HEK293 (cell line): ENCODE results near the gene RBMS3.

Experiments used
- CTCF ChIA-PET: fragments of 350-600 bp; formaldehyde crosslinking; extraction: SDS; loops from one replicate; lab custom pipeline; 2021; ENCODE audit warnings: antibody characterized with exemption; lab: Yijun Ruan, JAX
- POLR2A ChIA-PET: fragments of 300-600 bp; formaldehyde crosslinking; extraction: SDS; loops from one replicate; lab custom pipeline; 2020; ENCODE audit warnings: antibody characterized with exemption, inconsistent platforms; lab: Yijun Ruan, JAX
- H3K27ac ChIP-seq: fragments of 200-500 bp; sonication (Bioruptor generic); 2 replicates; pipeline ENCODE4 v1.5.1; 2014; ENCODE audit warnings: low read depth, low read length, control low read depth, inconsistent platforms; ENCODE audit errors: extremely low read depth
- H3K36me3 ChIP-seq, 2 experiments: fragments of 200-500 bp in 1 of 2; sonication (Bioruptor generic) in 1 of 2; 1 replicate in 1 of 2; 2 replicates in 1 of 2; pipeline ENCODE4 v1.5.1; 2014 to 2017; ENCODE audit warnings: inconsistent platforms in 2 of 2, low read length in 2 of 2; ENCODE audit not compliant: control insufficient read depth in 2 of 2, insufficient read depth in 1 of 2
- H3K4me1 ChIP-seq: fragments of 200-500 bp; sonication (Bioruptor generic); 2 replicates; pipeline ENCODE4 v1.5.1; 2014; ENCODE audit warnings: mild to moderate bottlenecking, low read length, inconsistent platforms; ENCODE audit not compliant: control insufficient read depth, insufficient read depth
- H3K4me3 ChIP-seq: 2 replicates; pipeline ENCODE4 v1.5.1; 2011; ENCODE audit warnings: low read depth, mild to moderate bottlenecking, control low read depth, low read length, moderate library complexity
- H3K9me3 ChIP-seq: fragments of 200-500 bp; sonication (Bioruptor generic); 2 replicates; pipeline ENCODE4 v1.5.1; 2014; ENCODE audit warnings: low read depth, low read length, inconsistent platforms; ENCODE audit not compliant: control insufficient read depth, insufficient read depth
- FEZF1 ChIP-seq: fragments of 450-650 bp; formaldehyde crosslinking; IDR thresholded peaks from 2 replicates; pipeline ENCODE4 v1.5.1; 2016; ENCODE audit warnings: missing biosample characterization, missing genetic modification characterization
- GLI4 ChIP-seq: fragments of 450-650 bp; formaldehyde crosslinking; IDR thresholded peaks from 2 replicates; pipeline ENCODE4 v1.5.1; 2016; ENCODE audit warnings: missing biosample characterization, missing genetic modification characterization
- HOXC10 ChIP-seq: sonication (generic); formaldehyde crosslinking; IDR thresholded peaks from 2 replicates; pipeline ENCODE4 v1.8.1; 2023; ENCODE audit warnings: mild to moderate bottlenecking, missing genetic modification reagents
- KLF8 ChIP-seq: fragments of 450-650 bp; formaldehyde crosslinking; IDR thresholded peaks from 2 replicates; pipeline ENCODE4 v1.5.1; 2016; ENCODE audit warnings: missing biosample characterization, missing genetic modification characterization
- SP3 ChIP-seq: fragments of 450-650 bp; formaldehyde crosslinking; IDR thresholded peaks from 2 replicates; pipeline ENCODE4 v1.5.1; 2016; ENCODE audit warnings: missing biosample characterization, missing genetic modification characterization
- TCF7L2 ChIP-seq: IDR thresholded peaks from 2 replicates; pipeline ENCODE4 v1.6.1; 2011; ENCODE audit warnings: low read depth, mild to moderate bottlenecking, inconsistent platforms, low read length, moderate library complexity, borderline replicate concordance
- ZNF133 ChIP-seq: fragments of 450-650 bp; formaldehyde crosslinking; IDR thresholded peaks from 2 replicates; pipeline ENCODE4 v1.5.1; 2016; ENCODE audit warnings: missing biosample characterization, missing genetic modification characterization
- ZNF140 ChIP-seq: fragments of 450-650 bp; formaldehyde crosslinking; IDR thresholded peaks from 2 replicates; pipeline ENCODE4 v1.5.1; 2016; ENCODE audit warnings: missing biosample characterization, missing genetic modification characterization
- ZNF155 ChIP-seq: fragments of 450-650 bp; formaldehyde crosslinking; IDR thresholded peaks from 2 replicates; pipeline ENCODE4 v1.5.1; 2016; ENCODE audit warnings: missing biosample characterization, missing genetic modification characterization
- ZNF19 ChIP-seq: fragments of 450-650 bp; formaldehyde crosslinking; IDR thresholded peaks from 2 replicates; pipeline ENCODE4; 2016; ENCODE audit warnings: missing biosample characterization, missing genetic modification characterization, low read depth
- ZNF354C ChIP-seq: fragments of 450-650 bp; formaldehyde crosslinking; IDR thresholded peaks from 2 replicates; pipeline ENCODE4 v1.5.1; 2016; ENCODE audit warnings: missing biosample characterization, missing genetic modification characterization, low read depth, borderline replicate concordance
- ZNF473 ChIP-seq: fragments of 450-650 bp; formaldehyde crosslinking; IDR thresholded peaks from 2 replicates; pipeline ENCODE4 v1.5.1; 2017; ENCODE audit warnings: missing biosample characterization, missing genetic modification characterization
- ZNF48 ChIP-seq: fragments of 450-650 bp; formaldehyde crosslinking; IDR thresholded peaks from 2 replicates; pipeline ENCODE4 v1.5.1; 2016; ENCODE audit warnings: missing biosample characterization, missing genetic modification characterization
- ZNF501 ChIP-seq: fragments of 450-650 bp; formaldehyde crosslinking; IDR thresholded peaks from 2 replicates; pipeline ENCODE4 v1.5.1; 2016; ENCODE audit warnings: missing biosample characterization, missing genetic modification characterization
- ZNF521 ChIP-seq: fragments of 450-650 bp; formaldehyde crosslinking; IDR thresholded peaks from 2 replicates; pipeline ENCODE4 v1.5.1; 2017; ENCODE audit warnings: missing biosample characterization, mild to moderate bottlenecking, missing genetic modification characterization
- ZNF561 ChIP-seq: fragments of 450-650 bp; IDR thresholded peaks from 2 replicates; pipeline ENCODE4 v1.5.1; 2018; ENCODE audit warnings: missing biosample characterization, missing genetic modification characterization, borderline replicate concordance
- ZNF654 ChIP-seq: fragments of 450-650 bp; formaldehyde crosslinking; IDR thresholded peaks from 2 replicates; pipeline ENCODE4 v1.5.1; 2016; ENCODE audit warnings: low read depth, missing biosample characterization, missing genetic modification characterization
- ZNF677 ChIP-seq: fragments of 450-650 bp; IDR thresholded peaks from 2 replicates; pipeline ENCODE4 v1.5.0; 2018; ENCODE audit warnings: missing biosample characterization, mild to moderate bottlenecking, missing genetic modification characterization, moderate library complexity
- TF ChIP-seq, protein P1 (sequence below): fragments of 450-650 bp; formaldehyde crosslinking; IDR thresholded peaks from 2 replicates; pipeline ENCODE4 v1.5.1; 2016; ENCODE audit warnings: missing biosample characterization, missing genetic modification characterization
- TF ChIP-seq, protein P2 (sequence below): fragments of 450-650 bp; formaldehyde crosslinking; IDR thresholded peaks from 2 replicates; pipeline ENCODE4 v1.5.1; 2016; ENCODE audit warnings: missing biosample characterization, missing genetic modification characterization, borderline replicate concordance
- TF ChIP-seq, protein P3 (sequence below): fragments of 450-650 bp; formaldehyde crosslinking; conservative IDR thresholded peaks from 2 replicates; pipeline ENCODE4 v1.5.1; 2016; ENCODE audit warnings: low read depth, missing biosample characterization, missing genetic modification characterization
- TF ChIP-seq, protein P4 (sequence below): fragments of 450-650 bp; formaldehyde crosslinking; IDR thresholded peaks from 2 replicates; pipeline ENCODE4 v1.5.1; 2016; ENCODE audit warnings: missing biosample characterization, missing genetic modification characterization

The RBMS3 gene

DNA sequence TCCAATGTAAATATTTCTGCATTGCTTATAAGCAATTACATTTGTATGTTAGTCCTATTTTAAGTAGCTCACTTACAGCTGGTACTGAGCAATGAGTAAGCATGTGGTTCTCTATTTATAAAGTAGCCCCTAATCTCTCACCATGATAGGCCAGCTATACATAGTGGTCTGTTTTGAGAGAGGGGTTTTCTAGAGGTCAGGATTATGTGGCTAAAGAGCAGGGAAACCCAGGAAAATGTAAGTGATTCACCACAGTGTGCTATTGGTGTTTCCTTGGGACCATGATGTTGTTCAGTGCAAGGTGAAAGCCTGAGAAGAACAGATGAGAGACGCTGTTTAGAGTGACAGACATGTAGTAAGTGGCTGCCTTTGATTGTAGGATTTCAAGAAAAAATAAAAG lies 26.4 kb downstream of the RBMS3 start:
- H3K27ac ChIP-seq = no peak overlapping the region
- TF ChIP-seq ZNF354C (no peak), KLF8 (tag by site-specific recombination) (no peak), SP3 (tag by site-specific recombination) (no peak)
- no peaks in the 10 kb centered on the region for H3K9me3 ChIP-seq
- ChIA-PET CTCF (no interaction called here), POLR2A (no interaction called here)
- H3K36me3 ChIP-seq = no peaks in the 10 kb centered on the region
- no peaks in the 10 kb centered on the region; the same call in 1 of the 2 replicates for H3K4me1 ChIP-seq
- no peak overlapping the region for H3K4me3 ChIP-seq

DNA sequence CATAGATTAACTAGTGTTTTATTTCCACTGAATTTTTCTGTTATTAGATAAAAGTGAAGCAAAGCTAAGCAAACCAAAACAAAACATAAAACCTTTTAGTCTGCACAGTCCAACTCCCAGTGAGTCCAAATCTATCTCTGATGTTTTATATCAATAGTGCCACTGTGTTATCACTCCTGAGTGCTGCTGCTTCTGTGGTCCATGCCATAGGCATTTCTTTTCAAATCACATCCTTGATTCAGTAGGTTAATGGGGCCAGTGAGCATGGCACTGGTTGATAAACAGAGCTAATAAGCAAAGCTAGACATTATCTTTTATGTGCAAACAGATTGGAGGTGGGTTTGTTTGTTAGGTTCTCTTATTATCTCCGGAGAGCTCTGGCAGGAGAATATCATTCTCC lies 30.0 kb downstream of the RBMS3 start:
- H3K27ac ChIP-seq = no peak overlapping the region
- POLR2A ChIA-PET = no interaction called here
- H3K36me3 ChIP-seq = no peaks in the 10 kb centered on the region
- H3K4me1 ChIP-seq = no peaks in the 10 kb centered on the region; the same call in 1 of the 2 replicates
- TF ChIP-seq ZNF48 (tag by site-specific recombination) (no peak), ZNF654 (no peak), ZNF501 (tag by site-specific recombination) (no peak), ZNF677 (no peak), ZNF133 (tag by site-specific recombination) (no peak)
- TF ChIP-seq, protein P1, sequence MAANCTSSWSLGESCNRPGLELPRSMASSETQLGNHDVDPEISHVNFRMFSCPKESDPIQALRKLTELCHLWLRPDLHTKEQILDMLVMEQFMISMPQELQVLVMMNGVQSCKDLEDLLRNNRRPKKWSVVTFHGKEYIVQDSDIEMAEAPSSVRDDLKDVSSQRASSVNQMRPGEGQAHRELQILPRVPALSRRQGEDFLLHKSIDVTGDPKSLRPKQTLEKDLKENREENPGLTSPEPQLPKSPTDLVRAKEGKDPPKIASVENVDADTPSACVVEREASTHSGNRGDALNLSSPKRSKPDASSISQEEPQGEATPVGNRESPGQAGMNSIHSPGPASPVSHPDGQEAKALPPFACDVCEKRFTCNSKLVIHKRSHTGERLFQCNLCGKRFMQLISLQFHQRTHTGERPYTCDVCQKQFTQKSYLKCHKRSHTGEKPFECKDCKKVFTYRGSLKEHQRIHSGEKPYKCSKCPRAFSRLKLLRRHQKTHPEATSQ (tag by site-specific recombination) = no peak
- no peaks in the 10 kb centered on the region for H3K9me3 ChIP-seq
- H3K4me3 ChIP-seq = no peak overlapping the region
- CTCF ChIA-PET = no interaction called here

DNA sequence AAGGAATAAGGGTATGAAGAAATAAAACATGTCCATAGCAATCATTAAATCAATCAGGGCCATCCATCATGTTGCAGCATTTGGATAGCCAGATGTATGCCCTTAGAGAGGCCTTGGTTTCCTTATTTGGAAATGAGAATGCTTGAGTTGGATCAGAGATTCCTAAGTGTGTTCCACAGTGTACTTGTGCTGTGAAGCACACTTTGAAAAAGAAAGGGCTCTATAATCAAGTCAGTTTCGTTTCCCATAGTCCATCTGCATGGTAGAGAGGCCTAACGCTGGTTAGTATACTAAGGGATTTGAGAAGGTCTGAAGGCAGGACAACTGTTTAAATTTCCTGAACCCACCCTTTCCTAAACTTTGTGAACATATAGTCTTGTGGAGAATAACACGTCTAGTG lies 30.9 kb downstream of the RBMS3 start:
- no peak overlapping the region for H3K27ac ChIP-seq
- CTCF ChIA-PET = no interaction called here
- H3K36me3 ChIP-seq = no peaks in the 10 kb centered on the region
- POLR2A ChIA-PET = no interaction called here
- H3K9me3 ChIP-seq = no peaks in the 10 kb centered on the region
- H3K4me1 ChIP-seq = no peaks in the 10 kb centered on the region; the same call in 1 of the 2 replicates
- H3K4me3 ChIP-seq = no peak overlapping the region
- TF ChIP-seq ZNF521 = no peak
- TF ChIP-seq ZNF501 (tag by site-specific recombination) = no peak
- no peak for TF ChIP-seq ZNF48 (tag by site-specific recombination)
- TF ChIP-seq, protein P1 (tag by site-specific recombination) = no peak
- TF ChIP-seq, protein P2, sequence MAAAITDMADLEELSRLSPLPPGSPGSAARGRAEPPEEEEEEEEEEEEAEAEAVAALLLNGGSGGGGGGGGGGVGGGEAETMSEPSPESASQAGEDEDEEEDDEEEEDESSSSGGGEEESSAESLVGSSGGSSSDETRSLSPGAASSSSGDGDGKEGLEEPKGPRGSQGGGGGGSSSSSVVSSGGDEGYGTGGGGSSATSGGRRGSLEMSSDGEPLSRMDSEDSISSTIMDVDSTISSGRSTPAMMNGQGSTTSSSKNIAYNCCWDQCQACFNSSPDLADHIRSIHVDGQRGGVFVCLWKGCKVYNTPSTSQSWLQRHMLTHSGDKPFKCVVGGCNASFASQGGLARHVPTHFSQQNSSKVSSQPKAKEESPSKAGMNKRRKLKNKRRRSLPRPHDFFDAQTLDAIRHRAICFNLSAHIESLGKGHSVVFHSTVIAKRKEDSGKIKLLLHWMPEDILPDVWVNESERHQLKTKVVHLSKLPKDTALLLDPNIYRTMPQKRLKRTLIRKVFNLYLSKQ (tag by site-specific recombination) = no peak
- no peak for TF ChIP-seq HOXC10 (CRISPR knock-in tag)
- no peak for TF ChIP-seq GLI4 (tag by site-specific recombination)
- TF ChIP-seq, protein P3, sequence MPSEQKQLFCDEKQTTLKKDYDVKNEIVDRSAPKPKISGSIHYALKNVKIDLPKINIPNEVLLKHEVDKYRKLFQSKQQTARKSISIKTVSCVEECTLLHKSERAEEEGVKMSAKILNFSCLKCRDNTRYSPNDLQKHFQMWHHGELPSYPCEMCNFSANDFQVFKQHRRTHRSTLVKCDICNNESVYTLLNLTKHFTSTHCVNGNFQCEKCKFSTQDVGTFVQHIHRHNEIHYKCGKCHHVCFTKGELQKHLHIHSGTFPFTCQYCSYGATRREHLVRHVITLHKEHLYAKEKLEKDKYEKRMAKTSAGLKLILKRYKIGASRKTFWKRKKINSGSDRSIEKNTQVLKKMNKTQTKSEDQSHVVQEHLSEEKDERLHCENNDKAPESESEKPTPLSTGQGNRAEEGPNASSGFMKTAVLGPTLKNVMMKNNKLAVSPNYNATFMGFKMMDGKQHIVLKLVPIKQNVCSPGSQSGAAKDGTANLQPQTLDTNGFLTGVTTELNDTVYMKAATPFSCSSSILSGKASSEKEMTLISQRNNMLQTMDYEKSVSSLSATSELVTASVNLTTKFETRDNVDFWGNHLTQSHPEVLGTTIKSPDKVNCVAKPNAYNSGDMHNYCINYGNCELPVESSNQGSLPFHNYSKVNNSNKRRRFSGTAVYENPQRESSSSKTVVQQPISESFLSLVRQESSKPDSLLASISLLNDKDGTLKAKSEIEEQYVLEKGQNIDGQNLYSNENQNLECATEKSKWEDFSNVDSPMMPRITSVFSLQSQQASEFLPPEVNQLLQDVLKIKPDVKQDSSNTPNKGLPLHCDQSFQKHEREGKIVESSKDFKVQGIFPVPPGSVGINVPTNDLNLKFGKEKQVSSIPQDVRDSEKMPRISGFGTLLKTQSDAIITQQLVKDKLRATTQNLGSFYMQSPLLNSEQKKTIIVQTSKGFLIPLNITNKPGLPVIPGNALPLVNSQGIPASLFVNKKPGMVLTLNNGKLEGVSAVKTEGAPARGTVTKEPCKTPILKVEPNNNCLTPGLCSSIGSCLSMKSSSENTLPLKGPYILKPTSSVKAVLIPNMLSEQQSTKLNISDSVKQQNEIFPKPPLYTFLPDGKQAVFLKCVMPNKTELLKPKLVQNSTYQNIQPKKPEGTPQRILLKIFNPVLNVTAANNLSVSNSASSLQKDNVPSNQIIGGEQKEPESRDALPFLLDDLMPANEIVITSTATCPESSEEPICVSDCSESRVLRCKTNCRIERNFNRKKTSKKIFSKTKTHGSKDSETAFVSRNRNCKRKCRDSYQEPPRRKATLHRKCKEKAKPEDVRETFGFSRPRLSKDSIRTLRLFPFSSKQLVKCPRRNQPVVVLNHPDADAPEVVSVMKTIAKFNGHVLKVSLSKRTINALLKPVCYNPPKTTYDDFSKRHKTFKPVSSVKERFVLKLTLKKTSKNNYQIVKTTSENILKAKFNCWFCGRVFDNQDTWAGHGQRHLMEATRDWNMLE (tag by site-specific recombination) = no peak
- TF ChIP-seq TCF7L2 = no peak
- no peak for TF ChIP-seq ZNF19 (tag by site-specific recombination)
- no peak for TF ChIP-seq ZNF473 (tag by site-specific recombination)
- TF ChIP-seq FEZF1 (tag by site-specific recombination) = no peak
- TF ChIP-seq, protein P4, sequence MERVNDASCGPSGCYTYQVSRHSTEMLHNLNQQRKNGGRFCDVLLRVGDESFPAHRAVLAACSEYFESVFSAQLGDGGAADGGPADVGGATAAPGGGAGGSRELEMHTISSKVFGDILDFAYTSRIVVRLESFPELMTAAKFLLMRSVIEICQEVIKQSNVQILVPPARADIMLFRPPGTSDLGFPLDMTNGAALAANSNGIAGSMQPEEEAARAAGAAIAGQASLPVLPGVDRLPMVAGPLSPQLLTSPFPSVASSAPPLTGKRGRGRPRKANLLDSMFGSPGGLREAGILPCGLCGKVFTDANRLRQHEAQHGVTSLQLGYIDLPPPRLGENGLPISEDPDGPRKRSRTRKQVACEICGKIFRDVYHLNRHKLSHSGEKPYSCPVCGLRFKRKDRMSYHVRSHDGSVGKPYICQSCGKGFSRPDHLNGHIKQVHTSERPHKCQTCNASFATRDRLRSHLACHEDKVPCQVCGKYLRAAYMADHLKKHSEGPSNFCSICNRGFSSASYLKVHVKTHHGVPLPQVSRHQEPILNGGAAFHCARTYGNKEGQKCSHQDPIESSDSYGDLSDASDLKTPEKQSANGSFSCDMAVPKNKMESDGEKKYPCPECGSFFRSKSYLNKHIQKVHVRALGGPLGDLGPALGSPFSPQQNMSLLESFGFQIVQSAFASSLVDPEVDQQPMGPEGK (tag by site-specific recombination) = no peak
- no peak for TF ChIP-seq ZNF155 (tag by site-specific recombination)
- no peak for TF ChIP-seq ZNF561
- TF ChIP-seq ZNF140 (tag by site-specific recombination) = no peak
